GM18498 (cell line): ENCODE results near the gene RNLS.

ENCODE experiments used
- ATAC-seq: cut with Tn5 transposase; IDR thresholded peaks from one replicate; pipeline ENCODE4 v1.9.1; 2021; ENCODE audit warnings: mild to moderate bottlenecking, moderate library complexity; ENCODE audit not compliant: unreplicated experiment

Gene RNLS

GRCh38 chr10:88395677-88396076 lies 187.4 kb downstream of the RNLS start:
- no peak for ATAC-seq

DNA sequence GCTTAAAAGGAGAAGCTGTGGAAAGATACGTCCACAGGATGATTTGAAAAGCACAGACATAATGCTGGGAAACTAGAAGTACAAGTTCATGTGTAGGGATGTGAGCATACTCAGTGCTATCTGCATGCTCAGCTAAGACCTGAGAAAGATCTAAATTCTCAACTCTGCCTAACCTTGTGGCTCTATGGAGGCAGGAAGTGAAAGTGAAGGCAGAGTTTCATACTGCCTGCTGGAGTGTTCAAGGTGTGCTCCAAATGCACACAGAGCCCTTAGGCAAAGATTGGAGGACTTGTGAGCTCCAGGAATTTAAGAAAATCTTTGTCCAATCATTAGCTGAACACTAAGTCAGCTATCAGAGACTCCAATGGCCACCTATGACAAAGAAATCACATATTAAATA lies 190.9 kb downstream of the RNLS start:
- peak; percentile 89 for ATAC-seq

DNA sequence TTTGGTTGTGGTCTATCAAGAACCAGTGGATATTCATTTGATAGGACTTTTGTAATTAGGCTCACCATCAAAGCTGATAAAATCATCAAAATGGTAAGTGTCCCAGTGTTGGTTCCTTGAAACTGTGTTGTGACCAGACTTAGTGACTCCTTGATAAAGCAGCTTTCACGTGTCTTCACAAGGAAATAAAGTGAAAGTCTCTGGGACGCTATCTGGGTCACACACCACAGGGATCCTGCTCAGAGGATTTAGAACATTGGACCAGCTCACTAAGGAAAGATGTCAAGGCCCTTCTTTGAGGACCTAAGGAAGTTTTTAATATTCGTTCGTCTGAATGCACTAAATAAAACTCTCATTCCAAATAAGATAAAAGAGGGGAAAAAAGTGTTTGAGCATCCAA lies 193.1 kb downstream of the RNLS start:
- no peak for ATAC-seq

DNA sequence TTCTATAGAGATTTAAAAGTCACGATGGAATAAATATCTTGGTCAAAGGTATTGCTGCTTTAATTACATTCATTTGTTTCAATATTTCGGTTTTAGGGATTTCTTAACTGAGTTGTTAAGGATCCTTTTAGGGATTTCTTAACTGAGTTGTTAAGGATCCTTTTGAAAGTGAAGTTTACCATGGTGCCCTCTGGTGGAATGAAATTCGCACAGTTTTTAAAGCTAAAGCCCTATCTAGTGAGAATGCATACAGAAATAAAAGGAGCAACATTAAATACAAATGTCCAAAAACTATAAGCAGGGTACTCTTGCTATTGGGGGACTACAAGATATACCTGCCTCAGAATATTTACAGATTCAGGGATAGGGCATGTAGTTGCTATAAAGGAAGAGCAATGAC lies 193.7 kb downstream of the RNLS start:
- ATAC-seq, result no peak

DNA sequence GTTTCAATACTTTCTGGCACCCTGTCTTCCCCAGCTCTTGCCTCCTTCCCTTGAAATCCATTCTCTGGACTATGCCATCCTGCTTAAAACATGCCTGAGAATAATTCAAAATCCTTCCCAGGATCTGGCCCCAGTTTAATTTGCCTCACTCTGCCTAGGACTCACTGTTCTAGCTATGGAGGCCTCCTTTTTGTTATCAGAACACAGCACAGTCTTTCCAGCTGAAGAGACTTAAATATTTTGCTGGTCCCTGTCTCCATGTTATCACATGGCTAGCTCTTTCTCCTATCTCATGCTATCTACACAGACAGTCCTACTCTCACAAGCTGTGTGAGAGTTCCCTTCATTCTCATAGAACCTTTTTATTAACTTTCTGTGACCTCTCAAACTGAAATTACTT lies 194.8 kb downstream of the RNLS start:
- ATAC-seq, result no peak

GRCh38 chr10:88386821-88387773 lies 196.0 kb downstream of the RNLS start:
- ATAC-seq, result peak; percentile 38

DNA sequence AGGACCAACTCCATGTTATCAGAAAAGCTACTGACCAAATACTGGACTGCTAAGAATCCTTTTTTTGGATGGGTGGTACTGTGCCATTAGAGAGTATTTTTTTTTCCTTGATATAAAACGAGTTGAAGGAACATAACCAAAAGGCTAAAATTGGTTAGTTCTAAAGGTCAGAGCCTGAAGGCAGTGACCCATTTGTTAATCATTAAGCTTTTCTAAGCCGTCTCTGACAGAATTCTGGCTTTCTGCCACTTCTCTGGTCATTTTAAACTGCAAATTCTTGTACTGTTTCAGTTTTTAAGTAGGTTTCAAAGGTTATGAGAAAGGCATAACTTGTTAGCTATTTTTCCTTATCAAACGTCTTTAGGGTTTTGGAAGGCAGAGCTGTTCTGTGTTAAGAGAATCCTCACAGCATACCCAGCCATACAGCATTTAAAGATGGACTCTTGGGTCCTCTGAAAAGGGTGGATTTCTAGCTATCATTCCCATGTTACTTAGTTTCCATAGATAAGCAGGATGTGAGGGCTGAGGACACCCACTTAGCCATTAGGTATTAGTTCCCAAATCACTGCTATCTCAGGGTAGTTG lies 196.8 kb downstream of the RNLS start:
- ATAC-seq, result peak; percentile 45

DNA sequence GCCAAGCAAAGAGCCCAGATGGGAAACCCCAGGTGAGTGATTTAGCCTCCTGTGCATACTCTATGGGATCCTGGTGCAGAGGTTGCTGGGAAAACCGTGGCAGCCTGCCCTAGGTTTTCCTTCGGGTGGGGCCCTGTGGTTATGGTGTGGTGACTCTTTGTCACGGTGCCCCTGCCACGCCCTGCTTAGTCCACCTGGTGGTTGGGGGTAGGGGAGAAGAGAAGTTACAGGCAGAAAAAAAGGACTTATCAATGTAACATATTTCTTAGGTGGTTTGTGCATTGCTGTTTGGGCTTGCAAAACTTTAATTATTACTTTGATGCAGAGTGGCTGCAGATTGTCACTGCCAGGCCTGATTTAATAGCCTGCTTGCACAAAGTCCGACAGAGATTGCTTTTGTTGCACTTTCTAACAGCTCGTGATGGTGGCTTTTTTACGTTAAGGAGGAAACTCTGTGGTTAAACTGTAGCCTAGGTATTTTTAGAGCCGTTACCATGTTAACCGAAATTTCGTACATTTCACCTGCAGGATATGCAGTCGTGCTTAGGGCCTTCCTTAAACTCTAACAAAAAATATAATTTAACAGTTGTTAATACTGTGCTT lies 197.4 kb downstream of the RNLS start:
- ATAC-seq, result peak; percentile 82

- ATAC-seq, result no peak
Measured at GRCh38 chr10:88383276-88383675, 199.8 kb downstream of the RNLS start.

GRCh38 chr10:88382699-88383098 lies 200.4 kb downstream of the RNLS start:
- no peak for ATAC-seq

GRCh38 chr10:88379575-88379974 lies 203.5 kb downstream of the RNLS start:
- ATAC-seq, result no peak

- ATAC-seq, result no peak
Measured at GRCh38 chr10:88377510-88377909, 205.6 kb downstream of the RNLS start.

DNA sequence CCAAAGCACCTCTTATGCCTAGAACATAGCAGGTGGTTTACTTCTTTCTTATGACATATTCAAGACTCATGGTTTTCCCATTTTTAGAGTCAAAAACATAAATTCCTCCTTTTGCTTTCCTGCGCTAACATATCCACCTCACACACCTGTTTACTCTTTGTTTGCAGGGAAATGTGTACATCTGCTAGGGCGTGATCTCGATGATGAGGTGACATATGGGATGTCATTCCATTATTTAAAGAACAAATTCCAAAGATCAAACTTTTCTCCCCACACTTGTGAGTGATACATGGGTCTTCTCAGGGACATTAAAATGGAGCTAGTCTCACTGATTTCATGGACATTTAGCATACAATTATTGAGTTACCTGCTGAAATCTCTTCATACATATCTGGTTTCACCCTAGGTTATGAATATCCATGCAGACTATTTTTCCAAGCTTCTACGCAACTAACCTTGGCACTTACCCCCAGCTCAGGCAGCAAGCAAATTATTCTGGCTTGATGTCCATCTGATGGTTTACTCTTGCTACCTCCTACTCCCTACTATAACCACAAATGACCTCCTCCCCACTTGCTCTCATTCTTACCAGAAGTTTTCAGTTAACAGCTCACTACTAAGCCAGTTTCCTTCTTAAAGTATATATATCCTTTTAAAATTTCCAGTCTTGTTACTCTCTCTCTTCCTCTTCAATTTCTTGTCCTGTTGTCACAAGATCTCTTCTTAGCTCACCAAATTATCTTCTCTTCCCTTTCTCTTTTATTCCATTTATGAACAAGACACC lies 208.5 kb downstream of the RNLS start:
- no peak for ATAC-seq

- no peak for ATAC-seq
Measured at GRCh38 chr10:88372881-88373592, 210.1 kb downstream of the RNLS start.

DNA sequence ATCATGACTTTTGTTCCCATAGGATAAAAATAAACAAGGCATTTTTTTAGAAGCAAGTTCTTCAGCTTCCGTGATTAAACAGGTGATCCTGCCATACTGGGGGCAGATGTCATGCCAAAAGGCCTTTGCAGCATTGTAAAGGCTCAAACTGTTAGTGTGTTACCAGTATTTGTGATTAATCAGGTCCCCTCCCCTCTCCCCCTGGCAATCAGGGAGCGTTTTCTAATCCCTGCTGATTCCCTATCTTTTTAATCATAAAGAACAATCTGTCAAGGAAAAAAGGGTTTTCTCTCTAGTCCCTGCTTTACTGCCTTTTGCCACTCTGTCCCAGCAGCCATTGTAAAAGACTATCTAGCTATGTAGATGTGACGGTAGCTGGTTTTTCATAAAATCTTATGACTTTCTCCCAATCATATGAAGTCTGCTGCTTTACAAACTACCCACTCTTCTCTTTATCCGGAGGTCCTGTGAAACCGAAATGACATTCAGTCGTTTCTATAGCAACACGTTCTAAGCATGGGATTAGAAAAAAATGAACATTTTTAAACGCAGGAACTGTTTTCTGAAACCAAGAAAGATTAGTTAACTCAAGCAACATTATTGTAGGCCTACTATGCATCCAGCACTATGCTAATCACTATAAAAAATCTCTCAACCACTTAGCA lies 210.9 kb downstream of the RNLS start:
- no peak for ATAC-seq

DNA sequence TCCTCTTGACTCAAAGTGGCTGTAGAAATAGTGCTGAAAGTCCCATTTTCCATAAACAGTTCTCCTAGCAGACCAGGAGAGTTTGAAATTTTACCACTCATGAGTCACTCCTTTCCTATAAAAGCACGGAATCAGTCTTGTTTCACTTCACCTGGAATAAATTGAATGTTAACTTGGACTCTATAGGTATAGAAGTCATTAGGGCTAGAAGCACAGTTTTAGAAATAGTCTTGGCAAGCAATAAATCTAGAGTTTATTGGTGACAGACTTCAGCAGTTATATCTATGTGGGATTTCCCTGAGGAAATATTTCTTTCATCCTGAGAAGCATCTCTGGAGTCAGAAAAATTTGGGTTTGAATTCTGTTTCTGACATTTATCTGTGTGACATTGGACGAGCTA lies 212.4 kb downstream of the RNLS start:
- no peak for ATAC-seq

DNA sequence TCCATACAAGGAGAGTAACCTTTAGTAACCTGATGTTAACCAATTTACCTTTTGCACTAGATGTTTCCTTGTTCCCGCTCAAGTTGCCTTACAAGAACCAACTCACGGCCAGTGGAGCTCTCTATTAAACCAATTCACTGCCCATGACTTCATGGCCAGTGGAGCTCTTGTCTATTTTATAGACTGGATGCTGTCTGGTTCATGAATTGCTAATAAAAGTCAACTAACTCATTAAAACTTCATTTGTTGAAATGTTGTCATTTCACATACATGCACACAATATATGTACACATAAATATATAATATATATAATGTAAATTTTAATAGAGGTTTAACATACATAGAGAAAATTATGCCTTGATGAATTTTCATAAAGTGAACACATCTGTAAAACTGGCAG lies 216.3 kb downstream of the RNLS start:
- no peak for ATAC-seq

DNA sequence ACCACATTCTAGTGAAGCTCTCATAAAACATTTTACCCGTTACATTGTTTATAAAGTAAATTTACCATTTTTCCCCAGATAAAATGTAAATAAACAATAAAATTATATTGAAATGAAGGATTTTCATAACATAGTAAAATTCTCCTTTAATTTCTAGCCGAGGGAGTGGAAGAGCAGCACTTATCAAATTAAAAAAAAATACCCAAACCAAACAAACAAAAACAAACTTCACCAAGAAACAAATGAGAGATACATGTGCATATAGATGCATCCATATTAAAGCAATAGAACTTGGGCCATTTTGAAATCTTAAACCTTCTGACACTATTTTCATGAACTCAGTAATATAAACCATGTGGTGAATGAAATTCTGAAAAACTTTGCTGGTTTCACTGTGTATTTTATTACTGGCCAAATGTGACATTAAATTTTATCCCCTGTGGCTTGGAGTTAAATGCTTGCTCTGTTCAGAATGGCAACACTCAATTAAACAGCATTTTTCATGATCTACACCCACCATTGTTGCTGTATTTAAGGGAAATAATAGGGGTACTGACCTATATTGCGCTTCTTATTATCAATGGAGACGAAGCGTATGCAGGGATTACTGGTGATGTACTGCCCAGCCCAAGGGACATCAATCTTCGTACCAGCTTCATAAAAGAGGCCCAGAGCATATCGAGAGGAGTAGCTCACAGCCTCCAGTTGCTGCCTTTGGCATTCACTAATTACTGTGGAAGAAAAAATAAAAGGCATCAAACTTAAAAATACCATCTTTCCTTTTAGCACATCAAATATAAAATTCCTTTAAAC lies 220.9 kb downstream of the RNLS start:
- ATAC-seq, result no peak

DNA sequence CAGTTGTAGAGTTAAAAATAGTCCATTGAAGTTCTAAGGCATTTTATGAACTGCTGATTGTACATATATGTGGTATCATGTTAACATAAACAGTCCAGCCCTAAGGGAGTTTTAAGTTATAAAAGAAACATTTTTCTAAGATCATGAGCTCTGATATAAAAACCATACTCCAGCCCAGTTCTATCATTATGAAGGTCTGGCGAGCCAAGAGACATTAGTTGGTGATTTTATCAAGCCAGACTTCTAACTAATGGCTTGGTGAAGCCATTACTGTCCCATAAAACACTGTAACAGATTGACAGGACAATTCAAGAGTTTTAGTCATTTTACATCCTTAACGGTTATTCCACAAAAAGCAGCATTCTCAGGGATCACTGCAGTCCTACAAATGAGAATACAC lies 221.6 kb downstream of the RNLS start:
- ATAC-seq, result no peak
